GM19025 (cell line): Measurements from ENCODE around the gene TBC1D5.

Experiments used
- ATAC-seq: cut with Tn5 transposase; IDR thresholded peaks from one replicate; pipeline ENCODE4 v1.9.1; 2021; ENCODE audit warnings: mild to moderate bottlenecking, low read depth, moderate library complexity; ENCODE audit not compliant: unreplicated experiment

Gene TBC1D5

GRCh38 chr3:17204049-17204650, 538.3 kb downstream of the TBC1D5 start:
- no peak for ATAC-seq

GRCh38 chr3:17201538-17201937, 540.9 kb downstream of the TBC1D5 start:
- ATAC-seq = no peak

- ATAC-seq = peak; percentile 61
Measured at GRCh38 chr3:17195856-17196604, 546.4 kb downstream of the TBC1D5 start.

- ATAC-seq = peak; percentile 90
Measured at GRCh38 chr3:17195192-17195611, 547.2 kb downstream of the TBC1D5 start.

- ATAC-seq = no peak
Measured at GRCh38 chr3:17194116-17194515, 548.3 kb downstream of the TBC1D5 start.

- no peak for ATAC-seq
Measured at GRCh38 chr3:17192995-17193394, 549.4 kb downstream of the TBC1D5 start.

- no peak for ATAC-seq
Measured at GRCh38 chr3:17190353-17191078, 551.9 kb downstream of the TBC1D5 start.

- ATAC-seq = no peak
Measured at GRCh38 chr3:17188378-17188777, 554.1 kb downstream of the TBC1D5 start.

- ATAC-seq = no peak
Measured at GRCh38 chr3:17187589-17188184, 554.7 kb downstream of the TBC1D5 start.

- ATAC-seq = no peak
Measured at GRCh38 chr3:17183951-17184550, 558.4 kb downstream of the TBC1D5 start.

GRCh38 chr3:17182166-17182565, 560.3 kb downstream of the TBC1D5 start:
- peak; percentile 49 for ATAC-seq

GRCh38 chr3:17181413-17181907, 561.0 kb downstream of the TBC1D5 start:
- no peak for ATAC-seq

- no peak for ATAC-seq
Measured at GRCh38 chr3:17179381-17180205, 562.8 kb downstream of the TBC1D5 start.

GRCh38 chr3:17176757-17177156, 565.7 kb downstream of the TBC1D5 start:
- no peak for ATAC-seq

- ATAC-seq = no peak
Measured at GRCh38 chr3:17175187-17175807, 567.1 kb downstream of the TBC1D5 start.

GRCh38 chr3:17166369-17166768, 576.1 kb downstream of the TBC1D5 start:
- no peak for ATAC-seq

- ATAC-seq = no peak
Measured at GRCh38 chr3:17162116-17162515, 580.3 kb downstream of the TBC1D5 start.

- ATAC-seq = no peak
Measured at GRCh38 chr3:17160597-17160996, 581.8 kb downstream of the TBC1D5 start.
